ENCODE data around the gene PCNX3.

DNA sequence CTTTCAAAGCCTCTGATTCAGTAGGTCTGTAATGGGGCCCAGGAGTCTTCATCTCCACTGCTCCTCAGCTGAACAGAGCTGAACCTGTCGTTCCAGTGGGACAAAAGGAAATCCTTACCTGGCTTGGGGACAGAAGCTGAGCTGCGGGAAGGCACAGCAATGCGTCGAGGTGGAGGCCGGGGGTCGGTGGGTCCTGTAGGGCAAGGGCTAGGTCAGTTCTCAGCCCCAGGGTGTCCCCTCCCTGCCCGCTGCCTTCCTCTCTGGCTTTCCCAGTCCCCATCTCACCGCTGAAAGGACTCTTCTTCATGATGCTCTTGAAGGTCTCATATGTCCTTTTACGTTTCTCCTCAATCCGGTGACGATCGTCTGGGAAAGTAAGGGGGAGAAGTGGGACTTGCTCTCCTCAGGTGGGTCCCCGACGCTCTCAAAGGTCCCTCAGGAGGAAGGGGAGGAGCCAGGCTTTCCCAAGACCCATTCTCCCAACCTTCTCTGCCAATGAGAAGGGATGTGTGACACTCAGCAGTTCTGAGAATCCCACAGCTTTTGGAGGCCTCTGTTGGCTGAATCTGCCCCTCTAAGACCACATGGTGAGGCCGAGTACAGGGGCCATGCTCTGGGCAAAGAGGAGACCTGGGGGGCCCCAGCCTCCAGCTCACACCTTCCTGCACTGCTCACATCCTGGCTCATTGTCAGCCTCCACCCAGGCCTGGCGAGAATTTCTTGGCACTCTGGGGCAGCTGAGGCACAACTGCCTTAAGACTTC lies 40.2 kb downstream of the PCNX3 start:
- TF ChIP-seq, protein P1, sequence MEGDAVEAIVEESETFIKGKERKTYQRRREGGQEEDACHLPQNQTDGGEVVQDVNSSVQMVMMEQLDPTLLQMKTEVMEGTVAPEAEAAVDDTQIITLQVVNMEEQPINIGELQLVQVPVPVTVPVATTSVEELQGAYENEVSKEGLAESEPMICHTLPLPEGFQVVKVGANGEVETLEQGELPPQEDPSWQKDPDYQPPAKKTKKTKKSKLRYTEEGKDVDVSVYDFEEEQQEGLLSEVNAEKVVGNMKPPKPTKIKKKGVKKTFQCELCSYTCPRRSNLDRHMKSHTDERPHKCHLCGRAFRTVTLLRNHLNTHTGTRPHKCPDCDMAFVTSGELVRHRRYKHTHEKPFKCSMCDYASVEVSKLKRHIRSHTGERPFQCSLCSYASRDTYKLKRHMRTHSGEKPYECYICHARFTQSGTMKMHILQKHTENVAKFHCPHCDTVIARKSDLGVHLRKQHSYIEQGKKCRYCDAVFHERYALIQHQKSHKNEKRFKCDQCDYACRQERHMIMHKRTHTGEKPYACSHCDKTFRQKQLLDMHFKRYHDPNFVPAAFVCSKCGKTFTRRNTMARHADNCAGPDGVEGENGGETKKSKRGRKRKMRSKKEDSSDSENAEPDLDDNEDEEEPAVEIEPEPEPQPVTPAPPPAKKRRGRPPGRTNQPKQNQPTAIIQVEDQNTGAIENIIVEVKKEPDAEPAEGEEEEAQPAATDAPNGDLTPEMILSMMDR (conservative IDR thresholded peaks at IDR 0.05 in 1 of 2, IDR thresholded peaks at IDR 0.05 in 1 of 2; ENCODE audit: extremely low read depth in 1 of 2, insufficient read depth in 1 of 2, low read depth in 1 of 2, low read length in 2 of 2): no peak
- no peak for TF ChIP-seq EZH2 (IDR thresholded peaks at IDR 0.05; ENCODE audit: borderline replicate concordance, low read length)

Data from mammary epithelial cell (primary cell).